Activated CD8-positive, alpha-beta memory T cell treated with anti-CD3 and anti-CD28 coated beads for 36 hours (primary cell): ENCODE results near the gene SLC18B1. TPM values are rescaled to one million over a fixed set of nuclear protein-coding genes. Genes with fewer than 3 reads are reported as not detected.

ENCODE experiments used
- CTCF ChIA-PET: fragments of 350-600 bp; sonication (Branson Sonifier 250); formaldehyde crosslinking; loops from one replicate; lab custom pipeline; 2021; ENCODE audit warnings: antibody characterized with exemption; lab: Charles Lee
- POLR2A ChIA-PET: fragments of 350-600 bp; sonication (Branson Sonifier 250); formaldehyde crosslinking; loops from one replicate; lab custom pipeline; 2021; ENCODE audit warnings: antibody characterized with exemption; lab: Charles Lee
- total RNA-seq, 2 experiments: library from RNA; stranded (reverse); gene quantifications; one replicate each; pipeline ENCODE4 v1.2.3, GENCODE V29; 2021

SLC18B1 gene
- total RNA-seq, 2 experiments from 2014 or later = 6.8 to 7.0 TPM

- ChIA-PET CTCF (no interaction called here), POLR2A (no interaction called here)
Measured at GRCh38 chr6:132725471-132725870, 73.0 kb downstream of the SLC18B1 start.

- POLR2A ChIA-PET = no interaction called here
- CTCF ChIA-PET = no interaction called here
Measured at GRCh38 chr6:132719736-132720448, 78.5 kb downstream of the SLC18B1 start.

Other genes starting within 250 kb of the SLC18B1 start
- not detected for gene TAAR8, start 246.0 kb downstream of the SLC18B1 start, total RNA-seq
- gene TAAR6, start 228.3 kb downstream of the SLC18B1 start, total RNA-seq = not detected
- gene TAAR5, start 208.9 kb downstream of the SLC18B1 start, total RNA-seq = not detected
- gene TAAR2, start 174.4 kb downstream of the SLC18B1 start, total RNA-seq = not detected
- gene TAAR1, start 139.5 kb downstream of the SLC18B1 start, total RNA-seq = not detected
- not detected for gene VNN1, start 84.6 kb downstream of the SLC18B1 start, total RNA-seq
- gene VNN2, start 40.7 kb downstream of the SLC18B1 start, total RNA-seq = 1 to 10 TPM; 3.9 to 5.4 TPM
- gene RPS12, start 15.9 kb upstream of the SLC18B1 start, total RNA-seq = 1,000 to 10,000 TPM; 1,763 to 1,836 TPM